Activated CD4-positive, CD25-positive, alpha-beta regulatory T cell treated with anti-CD3 and anti-CD28 coated beads, Interleukin-2, amount 50 U/mL, for 24 hours (primary cell): Measurements from ENCODE around the gene ELF1.

Experiments
- ATAC-seq, 2 donors: fragments of 150-1000 bp; cut with Tn5 transposase; one replicate each; pipeline ENCODE4 v1.10.0; 2021; ENCODE audit warnings: mild to moderate bottlenecking in 1 of 2, moderate library complexity in 1 of 2

The ELF1 gene

DNA sequence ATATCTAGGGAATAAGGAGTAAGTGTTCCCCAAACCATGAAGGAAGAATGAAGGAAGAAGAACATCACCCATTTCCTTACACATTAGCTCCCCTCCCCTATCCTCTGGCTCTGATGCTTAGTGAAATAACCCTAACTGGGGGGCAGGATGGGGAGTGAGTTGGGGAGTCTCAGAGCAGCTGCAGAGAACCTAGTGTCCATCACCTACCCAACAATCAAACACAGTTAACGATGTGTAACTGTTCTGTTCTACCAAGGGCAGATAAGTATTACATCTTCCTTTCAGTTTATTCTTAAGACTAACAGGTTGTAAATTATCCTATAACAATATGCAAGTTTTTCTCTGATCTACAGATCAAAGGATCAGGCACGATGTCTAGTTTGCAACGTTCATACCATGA is 12.8 kb downstream of the ELF1 start:
- ATAC-seq: no peak

DNA sequence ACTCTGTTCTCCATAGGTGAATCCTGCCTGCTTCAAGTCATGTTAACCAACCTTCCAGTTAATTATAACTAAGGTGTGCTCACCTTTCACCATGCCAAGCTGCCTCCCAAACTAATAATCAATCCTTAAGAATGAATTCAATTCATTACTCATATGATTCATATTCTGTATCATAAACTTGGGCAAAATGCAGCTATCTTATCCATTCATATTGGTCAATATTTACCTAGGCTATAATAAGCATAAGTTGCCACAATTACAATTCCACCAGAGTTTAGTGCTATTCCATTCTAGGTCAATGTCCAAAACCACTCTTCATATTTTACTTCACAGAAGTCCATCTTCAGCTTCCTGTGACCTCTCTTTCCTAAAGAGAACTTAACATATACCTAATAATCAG is 13.4 kb downstream of the ELF1 start:
- ATAC-seq: no peak

DNA sequence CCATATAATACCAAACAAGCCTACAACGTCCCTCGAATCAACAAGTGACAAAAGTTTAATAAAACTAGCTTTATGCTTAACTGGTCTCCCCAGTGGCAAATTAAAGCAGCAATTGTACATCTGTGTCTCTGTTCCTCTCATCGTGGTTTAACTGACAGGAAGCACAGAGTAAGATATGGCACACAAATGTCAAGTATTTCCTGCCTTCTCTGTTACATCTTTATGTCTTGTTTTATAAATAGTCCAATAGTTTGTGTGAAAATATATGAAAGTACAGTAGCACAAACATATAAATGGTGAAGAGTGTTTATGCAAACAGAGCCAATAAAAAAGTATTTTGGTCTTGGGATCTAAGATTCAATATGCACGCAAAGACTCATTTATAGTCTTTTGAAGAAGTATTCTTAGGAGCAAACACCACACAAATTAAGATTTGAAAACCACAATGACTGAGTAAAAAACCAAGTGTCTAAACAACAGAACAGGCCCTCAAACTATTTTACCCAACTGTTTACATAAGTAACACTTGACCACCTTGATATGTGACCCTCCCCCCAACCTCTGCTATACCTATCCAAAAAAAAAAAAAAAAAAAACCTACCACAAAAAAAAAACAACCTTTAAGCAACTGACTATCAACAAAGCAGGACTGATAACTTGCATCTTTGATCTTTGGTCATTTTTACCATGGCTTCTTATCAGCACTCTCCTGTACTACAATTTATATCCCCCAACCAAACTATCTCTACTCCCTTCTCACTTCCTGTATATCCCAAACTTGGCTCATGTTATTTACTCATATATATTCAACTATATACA is 14.0 kb downstream of the ELF1 start:
- peak; percentile 71 to 81 for ATAC-seq

DNA sequence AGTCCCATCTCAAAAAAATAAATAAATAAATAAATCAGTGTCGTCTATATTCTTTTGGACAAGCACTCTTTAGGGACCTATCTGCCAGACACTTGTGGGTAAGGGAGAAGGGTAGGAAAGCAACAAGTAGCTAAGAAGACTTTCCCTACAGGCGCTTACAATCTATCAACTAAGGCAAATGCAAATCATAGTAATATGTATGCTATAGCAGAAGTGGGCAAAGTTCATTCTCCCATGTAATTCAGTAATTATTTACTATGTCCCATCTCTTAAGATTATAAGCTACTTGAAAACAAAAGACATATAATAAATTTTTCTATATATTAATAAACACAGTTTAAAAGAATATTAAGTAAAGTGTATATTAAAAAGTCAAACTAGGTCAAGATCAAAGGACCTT is 16.5 kb downstream of the ELF1 start:
- no peak for ATAC-seq

DNA sequence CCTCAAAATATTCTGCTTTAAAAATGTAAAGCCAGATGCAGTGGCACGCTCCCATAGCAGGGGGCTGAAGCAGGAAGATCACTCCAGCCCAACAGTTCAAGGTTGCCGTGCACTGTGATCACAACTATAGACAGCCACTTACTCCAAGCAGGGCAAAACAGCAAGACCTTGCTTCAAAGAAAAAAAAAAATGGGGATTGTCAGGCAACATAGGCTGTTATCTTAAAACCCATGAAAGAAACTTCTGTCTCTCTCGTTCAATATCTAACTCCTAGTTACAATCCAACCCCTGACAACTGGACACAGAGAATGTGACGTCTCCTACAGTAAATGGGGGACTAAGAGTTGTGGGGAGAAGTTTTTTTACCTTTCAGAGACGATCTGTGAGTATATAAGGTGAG is 17.4 kb downstream of the ELF1 start:
- ATAC-seq: no peak

DNA sequence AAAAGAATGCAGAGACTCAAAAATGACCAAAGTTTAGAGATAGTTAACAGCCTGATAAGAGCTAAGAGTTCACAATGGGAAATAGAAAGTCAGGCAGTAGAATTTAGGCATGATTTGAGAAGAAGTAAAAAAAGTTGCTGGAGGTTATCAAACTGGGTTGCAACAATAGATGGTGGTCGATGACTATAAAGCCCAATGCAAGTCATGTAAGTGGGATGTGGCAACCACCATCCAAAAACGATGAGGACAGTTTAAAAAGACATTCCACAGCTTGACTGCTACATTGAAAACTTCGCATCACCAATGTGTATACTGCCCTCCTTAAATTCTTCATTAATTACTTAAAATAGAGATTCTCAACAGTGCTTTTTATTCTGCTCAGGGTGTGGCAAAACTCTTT is 19.7 kb downstream of the ELF1 start:
- no peak for ATAC-seq

DNA sequence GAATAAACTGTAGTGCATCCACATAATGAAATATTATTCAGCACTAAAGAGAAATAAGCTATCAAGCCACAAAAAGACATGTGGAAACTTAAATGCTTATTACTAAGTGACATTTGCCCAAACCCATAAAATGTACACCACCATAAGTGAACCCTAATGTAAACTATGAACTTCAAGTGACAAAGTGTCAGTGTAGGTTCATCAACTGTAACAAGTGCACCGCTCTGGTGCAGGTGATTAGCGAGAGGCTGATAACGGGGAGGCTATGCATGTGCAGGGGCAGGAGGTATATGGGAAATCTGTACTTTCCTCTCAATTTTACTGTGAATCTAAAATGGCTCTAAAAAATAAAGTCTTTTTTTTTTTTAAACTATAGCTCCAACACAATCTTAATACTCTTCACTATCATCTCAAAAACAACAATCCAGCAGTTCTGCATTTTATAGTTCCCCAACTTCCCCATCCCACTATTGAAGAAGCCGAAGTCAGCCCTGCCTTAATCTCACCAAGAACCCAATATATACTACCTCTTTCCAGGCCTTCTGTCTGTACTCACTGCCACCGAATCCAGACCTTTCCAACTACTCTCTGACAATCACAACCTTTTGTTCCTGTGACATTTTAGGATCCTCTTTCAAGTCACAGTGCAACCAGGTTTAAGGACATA is 22.6 kb downstream of the ELF1 start:
- ATAC-seq: no peak

DNA sequence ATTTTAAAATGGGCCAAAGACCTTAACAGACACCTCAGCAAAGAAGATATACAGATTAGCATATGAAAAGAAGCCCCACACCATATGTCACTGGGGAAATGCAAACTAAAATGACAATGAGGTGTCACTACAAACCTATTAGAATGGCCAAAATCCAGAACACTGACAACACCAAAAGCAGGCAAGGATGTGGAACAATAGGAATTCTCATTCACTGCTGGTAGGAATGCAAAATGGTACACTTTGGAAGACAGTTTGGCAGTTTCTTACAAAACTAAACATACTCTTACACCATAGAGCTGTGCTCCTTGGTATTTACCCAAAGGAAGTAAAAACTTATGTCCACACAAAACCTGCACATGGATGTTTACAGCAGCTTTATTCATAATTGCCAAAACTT is 23.1 kb downstream of the ELF1 start:
- no peak for ATAC-seq

DNA sequence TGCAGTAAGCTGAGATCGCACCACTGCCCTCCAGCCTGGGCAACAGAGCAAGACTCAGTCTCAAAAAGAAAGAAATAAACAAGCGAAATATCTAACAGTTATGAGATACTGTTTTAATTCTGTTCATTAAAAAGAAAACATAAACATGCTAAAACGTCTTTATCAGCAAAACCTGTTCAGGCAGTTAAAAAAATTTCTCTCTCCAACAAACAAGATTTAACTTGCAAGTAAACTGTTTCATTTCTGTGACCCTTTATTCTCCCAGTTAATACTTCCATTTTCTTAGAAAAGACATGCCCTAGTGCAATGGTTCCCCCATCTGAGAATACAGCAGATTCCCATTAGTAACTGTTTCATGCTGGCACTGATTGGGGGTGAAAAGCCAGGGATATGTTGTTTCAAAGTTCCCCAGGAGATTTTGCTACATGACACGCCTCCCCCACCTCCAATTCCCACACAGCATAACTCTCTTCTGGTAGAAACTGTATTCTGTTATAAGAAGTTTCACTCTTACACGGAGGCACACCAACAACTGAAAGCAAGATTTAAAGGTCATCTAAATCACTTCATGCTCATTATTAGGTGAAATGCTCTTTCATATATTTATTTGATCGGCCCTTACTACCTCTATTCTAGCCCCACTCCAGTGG is 24.4 kb downstream of the ELF1 start:
- peak; percentile 72 to 82 for ATAC-seq

DNA sequence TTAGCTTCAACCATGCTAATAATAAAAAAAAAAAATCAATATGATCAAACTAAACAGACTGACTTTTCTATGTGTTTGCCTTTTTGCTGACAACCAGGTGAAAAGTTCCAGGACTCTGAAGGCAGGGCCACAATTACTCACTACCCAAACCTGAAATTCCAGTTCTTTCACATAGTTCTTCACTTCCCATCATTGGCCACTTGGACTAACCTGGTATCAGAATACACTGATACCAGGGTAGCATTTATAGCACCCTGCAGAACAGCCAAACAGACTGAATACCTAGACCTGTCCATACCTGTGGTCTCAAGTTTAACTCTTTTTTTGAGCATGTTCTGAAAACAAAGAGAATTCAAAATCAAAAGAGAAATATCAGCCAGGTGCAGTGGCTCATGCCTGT is 25.1 kb downstream of the ELF1 start:
- ATAC-seq: no peak

DNA sequence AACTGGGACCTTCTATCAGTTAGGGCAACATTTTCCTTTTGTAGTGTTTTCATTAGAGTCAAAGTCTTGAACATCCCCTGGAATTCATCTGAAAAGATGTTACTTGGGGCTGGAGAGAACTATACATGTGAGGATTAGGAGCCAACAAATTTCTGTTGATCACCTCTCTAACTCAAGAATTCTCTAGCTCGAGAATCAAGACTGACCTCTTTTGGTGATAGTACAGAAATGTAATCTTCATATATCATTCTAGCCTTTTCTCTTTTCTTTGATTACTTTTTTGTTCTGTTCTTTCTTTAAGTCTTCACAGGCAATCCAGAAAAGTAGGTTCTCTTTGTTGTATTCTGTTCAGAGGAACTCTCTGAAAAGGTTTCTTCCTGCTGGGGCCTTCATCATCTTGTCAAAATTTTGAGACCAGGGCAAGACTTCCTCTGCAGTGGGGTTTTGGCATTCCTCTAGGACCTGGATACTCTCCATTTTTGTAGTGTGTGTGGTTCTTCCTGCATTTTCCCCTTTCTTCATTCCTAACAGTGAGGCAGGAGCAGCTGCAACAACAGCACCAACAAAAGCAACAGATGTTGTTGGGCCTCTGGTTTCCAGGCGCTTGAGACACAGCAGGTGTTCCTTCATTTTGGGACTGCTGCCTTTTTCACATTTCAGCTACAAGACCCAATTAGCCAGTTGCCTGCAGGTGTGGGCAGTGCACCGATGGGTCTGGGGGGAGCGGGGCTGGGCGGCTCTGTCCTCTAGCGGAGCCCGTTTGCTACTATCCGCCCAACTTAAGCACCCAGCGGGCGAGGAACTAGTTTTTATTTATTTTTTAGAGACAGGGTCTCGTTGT is 26.2 kb downstream of the ELF1 start:
- no peak for ATAC-seq

DNA sequence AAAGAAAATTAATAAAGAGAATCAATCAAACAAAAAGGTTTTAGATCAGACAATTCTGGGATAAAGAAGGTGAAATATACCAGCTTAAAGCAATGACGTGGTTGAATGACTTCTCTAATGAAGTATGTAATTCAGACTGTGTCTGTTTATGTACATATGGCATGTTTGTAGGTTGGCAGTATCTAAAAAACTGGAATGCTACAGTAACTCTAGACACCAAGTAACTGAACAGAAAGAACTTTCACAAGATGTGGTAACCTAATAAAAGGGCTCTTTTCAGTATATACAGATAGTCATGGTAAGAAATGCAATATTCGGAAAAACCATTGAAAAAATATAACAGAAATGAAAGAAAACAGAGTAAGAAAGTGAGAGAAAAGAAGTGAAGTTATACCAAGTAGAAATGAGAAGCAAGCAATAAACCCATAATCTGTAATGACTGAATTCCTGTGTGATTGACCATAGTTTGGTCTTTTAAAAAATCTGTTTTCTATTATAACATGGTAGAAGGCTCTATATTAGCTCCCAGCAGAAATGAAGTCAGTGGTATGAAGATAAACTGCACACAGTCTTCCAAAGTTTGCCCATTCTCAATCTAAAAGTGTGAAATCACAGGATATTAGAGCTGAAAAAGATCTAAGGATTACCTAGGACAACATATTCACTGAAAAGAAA is 31.4 kb downstream of the ELF1 start:
- no peak for ATAC-seq

DNA sequence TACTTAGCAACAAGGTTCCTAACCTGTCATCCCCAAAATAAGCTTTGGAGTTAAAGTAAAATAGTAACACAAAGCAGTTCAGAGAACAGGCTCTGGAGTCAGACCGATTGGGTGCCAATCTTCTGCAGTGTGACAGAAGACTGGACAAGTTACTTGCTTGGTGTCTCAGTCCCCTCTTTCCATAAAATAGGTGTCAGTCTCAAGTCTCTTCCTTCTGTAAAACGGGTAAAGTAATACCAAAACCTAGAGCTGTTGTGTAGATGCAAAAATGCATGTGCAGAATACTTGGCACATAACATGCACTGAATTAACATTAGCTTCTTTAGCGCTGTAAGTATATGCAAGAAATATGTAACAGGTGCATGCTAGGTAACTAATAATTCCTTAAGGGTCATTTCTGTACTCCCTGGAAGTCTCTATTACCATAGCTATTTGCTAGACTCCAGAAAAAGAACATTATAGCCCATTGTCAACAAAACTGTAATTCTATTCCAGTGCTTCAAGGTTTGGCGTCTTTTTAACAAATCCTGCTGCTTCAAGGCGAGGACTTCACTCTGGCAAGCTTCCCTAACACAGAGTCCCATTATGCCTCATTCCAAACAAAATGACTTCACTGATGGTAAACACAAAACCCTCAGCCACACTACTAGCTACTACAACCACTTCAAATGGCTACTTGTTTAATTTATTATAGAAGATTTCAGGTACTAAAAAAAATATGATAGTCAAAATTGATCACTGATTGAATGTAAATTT is 32.8 kb downstream of the ELF1 start:
- ATAC-seq: no peak

DNA sequence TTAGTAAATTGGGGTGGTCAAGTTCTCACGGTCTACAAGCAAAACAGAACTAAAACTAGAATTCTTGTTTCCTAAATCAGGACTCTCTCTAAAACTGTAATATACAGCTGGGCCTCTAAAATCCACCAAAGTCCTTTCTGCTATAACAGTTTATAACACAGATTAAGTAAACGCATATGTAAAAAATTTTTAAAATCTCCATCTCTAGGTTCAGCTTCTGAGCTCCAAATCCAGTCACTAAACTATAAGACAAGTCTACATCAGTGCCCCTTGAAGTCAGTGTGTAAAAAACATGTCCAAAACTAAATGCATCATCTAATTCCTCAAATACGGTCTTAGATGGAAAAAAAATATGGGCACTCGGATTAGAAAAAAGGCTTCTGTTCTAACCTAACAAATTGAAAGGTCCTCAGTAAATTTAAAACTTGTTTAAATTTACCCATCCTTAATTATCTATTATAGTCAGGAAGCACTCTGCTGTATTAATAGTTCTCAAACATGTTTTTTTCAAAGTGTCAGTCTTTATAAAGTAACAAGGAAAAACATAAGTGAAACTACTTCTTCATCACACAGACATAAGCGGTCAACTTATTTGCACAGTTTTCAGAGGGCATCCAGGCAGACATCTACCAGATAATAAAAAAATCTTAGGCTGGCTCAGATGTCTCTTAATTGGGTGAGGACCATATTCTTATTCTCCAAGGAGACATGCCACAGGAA is 33.6 kb downstream of the ELF1 start:
- no peak for ATAC-seq

DNA sequence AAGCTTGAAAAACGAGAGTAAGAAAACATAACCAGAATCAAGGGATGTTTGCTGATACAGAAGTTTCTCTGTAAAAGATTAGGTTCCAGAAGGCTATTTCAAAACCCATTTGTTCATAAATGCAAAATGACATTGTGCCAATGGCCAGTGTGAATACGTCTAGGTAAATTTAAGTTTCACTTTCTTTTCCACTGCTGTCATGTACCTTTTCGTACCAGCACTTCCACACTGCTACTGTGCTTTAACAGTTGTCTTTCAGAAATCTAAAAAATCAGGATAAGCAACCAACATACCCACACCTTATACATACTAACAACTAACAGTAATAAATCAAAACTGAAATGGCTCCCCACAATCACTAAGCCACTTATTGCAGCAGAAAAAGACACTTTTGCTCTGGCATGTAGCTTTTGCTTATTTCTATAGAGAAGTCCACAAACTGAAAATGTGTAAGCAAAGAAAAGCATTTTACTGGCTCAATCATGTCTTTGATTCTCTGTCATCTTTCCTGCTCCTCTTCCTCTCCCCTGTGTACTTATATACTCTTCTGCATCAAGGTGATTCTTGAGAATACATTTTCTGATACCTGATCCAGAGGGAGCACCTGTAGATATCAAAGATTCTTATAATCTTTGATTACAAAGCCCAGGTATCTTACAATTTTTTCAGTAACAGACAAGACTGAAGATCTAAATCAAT is 34.3 kb downstream of the ELF1 start:
- ATAC-seq: peak; percentile 40 to 57

DNA sequence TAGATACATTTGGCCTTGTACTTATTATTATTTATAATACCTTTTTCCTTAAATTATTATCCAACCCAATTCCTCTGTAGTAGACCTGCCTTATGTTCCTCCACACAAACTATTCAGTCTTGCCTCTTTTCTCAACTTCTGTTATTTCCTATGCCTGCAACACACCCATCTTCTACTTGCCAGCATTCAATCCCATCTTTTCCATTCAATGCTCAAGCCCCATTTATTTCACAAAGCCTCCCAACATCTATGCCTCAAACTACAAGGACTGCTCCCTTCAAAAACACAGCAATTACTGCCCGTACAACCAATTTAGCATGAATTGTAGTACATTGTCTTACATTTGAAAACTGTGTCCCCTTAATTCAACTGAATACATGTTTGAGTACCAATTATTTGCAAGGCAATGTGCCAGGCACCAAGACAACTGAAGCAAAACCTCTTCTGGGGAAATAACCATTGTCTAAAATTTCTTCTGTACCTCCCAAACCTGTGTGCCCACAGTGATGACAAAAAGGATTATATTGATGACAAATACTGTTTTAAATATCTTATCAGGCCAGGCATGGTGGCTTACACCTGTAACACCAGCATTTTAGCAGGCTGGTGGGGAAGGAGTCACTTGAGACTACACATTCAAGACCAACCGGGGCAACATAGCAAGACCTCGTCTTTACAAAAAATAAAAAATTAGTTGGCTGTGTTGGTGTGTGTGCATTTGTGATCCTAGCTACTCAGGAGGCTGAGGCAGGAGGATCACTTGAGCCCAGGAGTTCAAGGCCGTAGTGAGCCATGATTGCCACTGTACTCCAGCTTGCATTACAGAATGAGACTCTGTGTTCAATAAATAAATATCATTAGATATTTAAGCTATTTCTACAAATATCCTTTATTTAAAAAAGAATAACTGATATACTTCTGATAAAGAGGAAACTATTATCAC is 35.1 kb downstream of the ELF1 start:
- peak; percentile 15 to 23 for ATAC-seq

DNA sequence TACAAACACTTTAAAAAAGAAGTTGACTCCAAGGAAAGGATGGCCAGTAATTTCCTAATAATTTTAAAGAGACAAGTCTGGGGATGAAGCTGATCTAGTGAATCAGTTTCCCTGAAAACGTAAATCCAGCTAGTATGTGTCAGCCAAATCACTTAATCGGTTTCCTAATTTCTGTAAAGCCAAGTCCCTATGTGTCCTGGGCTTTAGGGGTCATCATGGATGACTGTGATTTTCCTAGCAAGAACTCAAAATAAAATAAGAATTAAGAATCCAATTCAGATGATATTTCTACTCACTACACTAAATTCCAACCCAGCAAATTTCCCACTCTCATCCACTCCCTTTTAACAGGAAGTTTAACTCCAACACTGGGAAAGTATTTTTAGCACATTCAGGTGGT is 35.9 kb downstream of the ELF1 start:
- no peak for ATAC-seq

DNA sequence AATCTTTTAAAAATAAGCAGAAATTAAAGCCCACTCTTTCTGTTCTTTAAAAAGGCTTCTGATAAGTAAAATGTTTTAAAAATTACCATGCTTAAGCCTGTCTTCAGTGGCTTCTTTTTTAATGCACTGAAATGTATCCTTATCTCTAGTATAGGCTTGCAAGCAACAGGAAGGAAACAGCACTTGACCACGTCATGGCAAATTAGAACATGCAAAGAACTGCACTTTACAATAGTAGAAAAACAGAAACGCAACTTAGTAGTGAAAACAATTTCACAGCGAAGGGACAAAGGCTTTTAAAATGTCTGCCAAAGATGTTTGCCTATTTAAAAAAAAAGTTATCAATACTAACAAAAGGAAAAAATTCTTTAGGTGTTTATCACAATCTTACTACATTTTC is 36.3 kb downstream of the ELF1 start:
- peak; percentile 63 to 78 for ATAC-seq

DNA sequence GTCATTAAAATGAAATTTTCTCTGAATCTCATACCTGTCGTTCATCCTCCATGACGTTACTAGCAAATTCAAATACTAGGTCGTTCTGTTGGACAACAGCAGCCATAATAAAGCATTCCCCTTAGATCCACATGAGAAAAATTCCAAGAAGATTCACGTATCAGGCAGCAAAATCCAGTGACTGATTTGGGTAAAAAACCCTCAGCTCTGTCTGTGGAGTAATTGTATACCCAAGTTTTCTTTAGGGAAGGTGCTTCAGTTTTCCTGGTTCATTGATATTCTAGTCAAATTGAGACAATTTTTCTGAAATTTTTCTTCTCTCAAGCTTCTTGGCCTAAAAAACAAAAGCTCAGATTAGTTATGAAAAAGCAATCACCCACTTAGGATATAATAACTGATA is 37.2 kb downstream of the ELF1 start:
- no peak for ATAC-seq
